HepG2 (cell line): Measurements from ENCODE around the gene PTPRU. TPM values are rescaled to one million over a fixed set of nuclear protein-coding genes. Genes with fewer than 3 reads are reported as not detected.

Experiments used
- ADNP ChIP-seq: sonication (generic); formaldehyde crosslinking; IDR thresholded peaks from 2 replicates; pipeline ENCODE4 v1.4.0; 2020; ENCODE audit warnings: missing genetic modification reagents
- BRCA1 ChIP-seq: sonication (generic); formaldehyde crosslinking; IDR thresholded peaks from 2 replicates; pipeline ENCODE4 v1.4.0; 2020; ENCODE audit warnings: missing genetic modification reagents
- CBX1 ChIP-seq: IDR thresholded peaks from one replicate; pipeline ENCODE4 v1.6.1; 2016; ENCODE audit warnings: antibody characterized with exemption, low read depth
- ESRRA ChIP-seq: sonication (generic); formaldehyde crosslinking; IDR thresholded peaks from 2 replicates; pipeline ENCODE4 v1.5.1; 2020; ENCODE audit warnings: mild to moderate bottlenecking, low read depth, missing genetic modification reagents
- ETV5 ChIP-seq: IDR thresholded peaks from 2 replicates; pipeline ENCODE4 v1.6.1; 2018; ENCODE audit warnings: missing biosample characterization, missing genetic modification reagents, inconsistent platforms, borderline replicate concordance
- FOXA3 ChIP-seq: IDR thresholded peaks from 2 replicates; pipeline ENCODE4 v1.6.1; 2016; ENCODE audit warnings: missing genetic modification reagents, missing compliant biosample characterization
- FOXO1 ChIP-seq: sonication (generic); formaldehyde crosslinking; IDR thresholded peaks from 2 replicates; pipeline ENCODE4 v1.4.0; 2020; ENCODE audit warnings: missing genetic modification reagents
- GRHL1 ChIP-seq: sonication (generic); formaldehyde crosslinking; conservative IDR thresholded peaks from 2 replicates; pipeline ENCODE4 v1.8.0; 2022; ENCODE audit warnings: missing genetic modification reagents
- HES4 ChIP-seq: sonication (generic); formaldehyde crosslinking; IDR thresholded peaks from 2 replicates; pipeline ENCODE4 v1.9.0; 2021; ENCODE audit warnings: mild to moderate bottlenecking, missing genetic modification reagents, borderline replicate concordance
- HIVEP1 ChIP-seq: sonication (generic); formaldehyde crosslinking; IDR thresholded peaks from 2 replicates; pipeline ENCODE4 v1.4.0; 2020; ENCODE audit warnings: mild to moderate bottlenecking, missing genetic modification reagents
- HOXA3 ChIP-seq: sonication (generic); formaldehyde crosslinking; IDR thresholded peaks from 2 replicates; pipeline ENCODE4 v1.5.0; 2020; ENCODE audit warnings: missing genetic modification reagents
- JUN ChIP-seq: sonication (generic); formaldehyde crosslinking; IDR thresholded peaks from 2 replicates; pipeline ENCODE4 v1.4.0; 2020; ENCODE audit warnings: mild to moderate bottlenecking, missing genetic modification reagents
- MTERF4 ChIP-seq: sonication (generic); formaldehyde crosslinking; IDR thresholded peaks from 2 replicates; pipeline ENCODE4 v1.8.0; 2023; ENCODE audit warnings: mild to moderate bottlenecking, missing genetic modification reagents
- NRL ChIP-seq: sonication (generic); formaldehyde crosslinking; IDR thresholded peaks from 2 replicates; pipeline ENCODE4 v1.5.0; 2020; ENCODE audit warnings: missing genetic modification reagents, mild to moderate bottlenecking, moderate library complexity, borderline replicate concordance
- PHF5A ChIP-seq: IDR thresholded peaks from one replicate; pipeline ENCODE4 v1.6.1; 2018; ENCODE audit warnings: low read depth, missing genetic modification reagents; ENCODE audit not compliant: unreplicated experiment
- SIN3A ChIP-seq: IDR thresholded peaks from 2 replicates; pipeline ENCODE4 v1.6.1; 2011; ENCODE audit warnings: low read depth, mild to moderate bottlenecking, control low read depth, low read length, borderline replicate concordance
- TOPORS ChIP-seq: sonication (generic); formaldehyde crosslinking; IDR thresholded peaks from 2 replicates; pipeline ENCODE4 v1.8.0; 2023; ENCODE audit warnings: mild to moderate bottlenecking, missing genetic modification reagents
- ZBTB21 ChIP-seq: sonication (generic); formaldehyde crosslinking; IDR thresholded peaks from 2 replicates; pipeline ENCODE4 v1.4.0; 2020; ENCODE audit warnings: missing genetic modification reagents
- ZNF224 ChIP-seq: sonication (generic); formaldehyde crosslinking; IDR thresholded peaks from 2 replicates; pipeline ENCODE4 v1.5.0; 2020; ENCODE audit warnings: mild to moderate bottlenecking, missing genetic modification reagents
- ZNF235 ChIP-seq: sonication (generic); formaldehyde crosslinking; IDR thresholded peaks from 2 replicates; pipeline ENCODE4 v1.8.1; 2023; ENCODE audit warnings: mild to moderate bottlenecking, missing genetic modification reagents, borderline replicate concordance
- ZNF260 ChIP-seq: sonication (generic); formaldehyde crosslinking; IDR thresholded peaks from 2 replicates; pipeline ENCODE4 v1.4.0; 2020; ENCODE audit warnings: missing genetic modification reagents, low read depth, mild to moderate bottlenecking, borderline replicate concordance
- ZNF446 ChIP-seq: sonication (generic); formaldehyde crosslinking; IDR thresholded peaks from 2 replicates; pipeline ENCODE4 v1.5.0; 2020; ENCODE audit warnings: mild to moderate bottlenecking, missing genetic modification reagents
- ZNF644 ChIP-seq: IDR thresholded peaks from 2 replicates; pipeline ENCODE4 v1.6.1; 2016; ENCODE audit warnings: low read depth
- ZNF746 ChIP-seq: sonication (generic); formaldehyde crosslinking; IDR thresholded peaks from 2 replicates; pipeline ENCODE4 v1.8.0; 2022; ENCODE audit warnings: mild to moderate bottlenecking, missing genetic modification reagents
- ZSCAN29 ChIP-seq: sonication (generic); formaldehyde crosslinking; conservative IDR thresholded peaks from 2 replicates; pipeline ENCODE4 v1.4.0; 2020; ENCODE audit warnings: mild to moderate bottlenecking, missing genetic modification reagents
- polyA plus RNA-seq, 8 experiments: library from polyadenylated mRNA; depleted of rRNA in 3 of 8; stranded (reverse) in 7 of 8; unstranded in 1 of 8; fragments of >200 nt; fragmentation: Illumina TruSeq in 4 of 8; extraction: Trizol in 4 of 8; gene quantifications; 2 replicates each; pipeline versions ENCODE4 v1.2.1 to v1.2.3, GENCODE V29; 2011 to 2016; ENCODE audit warnings: low read depth in 4 of 8, missing spikeins in 1 of 8, mixed read lengths in 1 of 8; ENCODE audit not compliant: insufficient read depth in 1 of 8
- total RNA-seq, 5 experiments: library from RNA; depleted of rRNA; stranded (reverse); fragments of >200 nt; fragmentation: Illumina TruSeq; extraction: Trizol; gene quantifications; 2 replicates each; pipeline ENCODE4 v1.2.3, GENCODE V29; 2016; ENCODE audit warnings: low read depth in 1 of 5
- TF ChIP-seq, protein P1 (sequence below): sonication (generic); formaldehyde crosslinking; IDR thresholded peaks from 2 replicates; pipeline ENCODE4 v1.4.0; 2020; ENCODE audit warnings: missing genetic modification reagents
- TF ChIP-seq, protein P2 (sequence below): sonication (generic); formaldehyde crosslinking; IDR thresholded peaks from 2 replicates; pipeline ENCODE4 v1.4.0; 2020; ENCODE audit warnings: missing genetic modification reagents

The PTPRU gene
- total and polyA plus RNA-seq, 2 of the 13 experiments (the other 11 are each of a cell fraction or from before 2014, with no cell fraction given) = 21.6 to 22.3 TPM

GRCh38 chr1:29239142-29239541, 2.8 kb downstream of the PTPRU start (continued):
- TF ChIP-seq, protein P1, sequence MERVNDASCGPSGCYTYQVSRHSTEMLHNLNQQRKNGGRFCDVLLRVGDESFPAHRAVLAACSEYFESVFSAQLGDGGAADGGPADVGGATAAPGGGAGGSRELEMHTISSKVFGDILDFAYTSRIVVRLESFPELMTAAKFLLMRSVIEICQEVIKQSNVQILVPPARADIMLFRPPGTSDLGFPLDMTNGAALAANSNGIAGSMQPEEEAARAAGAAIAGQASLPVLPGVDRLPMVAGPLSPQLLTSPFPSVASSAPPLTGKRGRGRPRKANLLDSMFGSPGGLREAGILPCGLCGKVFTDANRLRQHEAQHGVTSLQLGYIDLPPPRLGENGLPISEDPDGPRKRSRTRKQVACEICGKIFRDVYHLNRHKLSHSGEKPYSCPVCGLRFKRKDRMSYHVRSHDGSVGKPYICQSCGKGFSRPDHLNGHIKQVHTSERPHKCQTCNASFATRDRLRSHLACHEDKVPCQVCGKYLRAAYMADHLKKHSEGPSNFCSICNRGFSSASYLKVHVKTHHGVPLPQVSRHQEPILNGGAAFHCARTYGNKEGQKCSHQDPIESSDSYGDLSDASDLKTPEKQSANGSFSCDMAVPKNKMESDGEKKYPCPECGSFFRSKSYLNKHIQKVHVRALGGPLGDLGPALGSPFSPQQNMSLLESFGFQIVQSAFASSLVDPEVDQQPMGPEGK (CRISPR knock-in tag) = peak; percentile 45; the same call in 1 of the 2 replicates
- 0 out of 2 replicates have a peak, but pooled peaks have one; percentile 28 for TF ChIP-seq ZNF644 (CRISPR knock-in tag)
- no peak for TF ChIP-seq MTERF4 (CRISPR knock-in tag)
- TF ChIP-seq ETV5 (CRISPR knock-in tag) = peak; percentile 39; the same call in 1 of the 2 replicates
- TF ChIP-seq SIN3A = no peak
- no peak for TF ChIP-seq ZSCAN29
- 0 out of 2 replicates have a peak, but pooled peaks have one; percentile 20 for TF ChIP-seq BRCA1
- TF ChIP-seq, protein P2, sequence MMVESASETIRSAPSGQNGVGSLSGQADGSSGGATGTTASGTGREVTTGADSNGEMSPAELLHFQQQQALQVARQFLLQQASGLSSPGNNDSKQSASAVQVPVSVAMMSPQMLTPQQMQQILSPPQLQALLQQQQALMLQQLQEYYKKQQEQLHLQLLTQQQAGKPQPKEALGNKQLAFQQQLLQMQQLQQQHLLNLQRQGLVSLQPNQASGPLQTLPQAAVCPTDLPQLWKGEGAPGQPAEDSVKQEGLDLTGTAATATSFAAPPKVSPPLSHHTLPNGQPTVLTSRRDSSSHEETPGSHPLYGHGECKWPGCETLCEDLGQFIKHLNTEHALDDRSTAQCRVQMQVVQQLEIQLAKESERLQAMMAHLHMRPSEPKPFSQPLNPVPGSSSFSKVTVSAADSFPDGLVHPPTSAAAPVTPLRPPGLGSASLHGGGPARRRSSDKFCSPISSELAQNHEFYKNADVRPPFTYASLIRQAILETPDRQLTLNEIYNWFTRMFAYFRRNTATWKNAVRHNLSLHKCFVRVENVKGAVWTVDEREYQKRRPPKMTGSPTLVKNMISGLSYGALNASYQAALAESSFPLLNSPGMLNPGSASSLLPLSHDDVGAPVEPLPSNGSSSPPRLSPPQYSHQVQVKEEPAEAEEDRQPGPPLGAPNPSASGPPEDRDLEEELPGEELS = peak; percentile 69
- TF ChIP-seq ZNF235 (CRISPR knock-in tag) = no peak
- TF ChIP-seq ADNP (CRISPR knock-in tag) = no peak
- no peak for TF ChIP-seq ZNF224 (CRISPR knock-in tag)
- no peak for TF ChIP-seq JUN
- TF ChIP-seq GRHL1 = no peak
- no peak for TF ChIP-seq HES4 (CRISPR knock-in tag)
- TF ChIP-seq HOXA3 (CRISPR knock-in tag) = peak; percentile 40; the same call in 1 of the 2 replicates
- no peak for TF ChIP-seq NRL (CRISPR knock-in tag)
- TF ChIP-seq ZNF446 (CRISPR knock-in tag) = no peak
- TF ChIP-seq ZNF260 (CRISPR knock-in tag) = no peak
- TF ChIP-seq FOXA3 (CRISPR knock-in tag) = no peak
- TF ChIP-seq ZNF746 (CRISPR knock-in tag) = peak; percentile 50; the same call in 1 of the 2 replicates
- TF ChIP-seq CBX1 = no peak
- no peak for TF ChIP-seq HIVEP1 (CRISPR knock-in tag)
- TF ChIP-seq ESRRA (CRISPR knock-in tag) = no peak
- TF ChIP-seq FOXO1 (CRISPR knock-in tag) = peak; percentile 35; the same call in 1 of the 2 replicates
- no peak for TF ChIP-seq ZBTB21 (CRISPR knock-in tag)
- TF ChIP-seq PHF5A (CRISPR knock-in tag) = no peak
- no peak for TF ChIP-seq TOPORS (CRISPR knock-in tag)
